ENCODE results near the gene LBX2. TPM values are rescaled to one million over a fixed set of nuclear protein-coding genes. Genes with fewer than 3 reads are reported as not detected.

Gene LBX2
- total RNA-seq, 4 donors from 2014 or later: 0.59 TPM; not detected in 3

- ATAC-seq (no peak), DNase-seq (no peak)
- intact Hi-C loops (cut with DNase I; ENCODE audit: low total_unique reads): no loop called here
- Histone ChIP-seq H3K9me3 (no peaks in the 10 kb centered on the region), H3K4me1 (peaks cover 0 to 6% of the 10 kb centered on the region in 2 donors), H3K36me3 (no peaks in the 10 kb centered on the region), H3K4me3 (no peak overlapping the region), H3K27me3 (no peaks in the 10 kb centered on the region), H3K27ac (no peak overlapping the region)
- in situ Hi-C loops (cut with MboI; ENCODE audit: low sequenced_read_pairs in 4 of 4): loop anchor here in 1 of 4 donors (25.0 kb wide), 1 partner anchor 1306 kb away; the partner anchor contains the start of genes CCT7 and PRADC1
- TF ChIP-seq, protein P1, sequence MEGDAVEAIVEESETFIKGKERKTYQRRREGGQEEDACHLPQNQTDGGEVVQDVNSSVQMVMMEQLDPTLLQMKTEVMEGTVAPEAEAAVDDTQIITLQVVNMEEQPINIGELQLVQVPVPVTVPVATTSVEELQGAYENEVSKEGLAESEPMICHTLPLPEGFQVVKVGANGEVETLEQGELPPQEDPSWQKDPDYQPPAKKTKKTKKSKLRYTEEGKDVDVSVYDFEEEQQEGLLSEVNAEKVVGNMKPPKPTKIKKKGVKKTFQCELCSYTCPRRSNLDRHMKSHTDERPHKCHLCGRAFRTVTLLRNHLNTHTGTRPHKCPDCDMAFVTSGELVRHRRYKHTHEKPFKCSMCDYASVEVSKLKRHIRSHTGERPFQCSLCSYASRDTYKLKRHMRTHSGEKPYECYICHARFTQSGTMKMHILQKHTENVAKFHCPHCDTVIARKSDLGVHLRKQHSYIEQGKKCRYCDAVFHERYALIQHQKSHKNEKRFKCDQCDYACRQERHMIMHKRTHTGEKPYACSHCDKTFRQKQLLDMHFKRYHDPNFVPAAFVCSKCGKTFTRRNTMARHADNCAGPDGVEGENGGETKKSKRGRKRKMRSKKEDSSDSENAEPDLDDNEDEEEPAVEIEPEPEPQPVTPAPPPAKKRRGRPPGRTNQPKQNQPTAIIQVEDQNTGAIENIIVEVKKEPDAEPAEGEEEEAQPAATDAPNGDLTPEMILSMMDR (IDR thresholded peaks at IDR 0.05 in 4 of 5, conservative IDR thresholded peaks at IDR 0.05 in 1 of 5): no peak
- no peak for TF ChIP-seq POLR2A (IDR thresholded peaks at IDR 0.05)
Measured at GRCh38 chr2:74542978-74543377, 43.6 kb upstream of the LBX2 start.

DNA sequence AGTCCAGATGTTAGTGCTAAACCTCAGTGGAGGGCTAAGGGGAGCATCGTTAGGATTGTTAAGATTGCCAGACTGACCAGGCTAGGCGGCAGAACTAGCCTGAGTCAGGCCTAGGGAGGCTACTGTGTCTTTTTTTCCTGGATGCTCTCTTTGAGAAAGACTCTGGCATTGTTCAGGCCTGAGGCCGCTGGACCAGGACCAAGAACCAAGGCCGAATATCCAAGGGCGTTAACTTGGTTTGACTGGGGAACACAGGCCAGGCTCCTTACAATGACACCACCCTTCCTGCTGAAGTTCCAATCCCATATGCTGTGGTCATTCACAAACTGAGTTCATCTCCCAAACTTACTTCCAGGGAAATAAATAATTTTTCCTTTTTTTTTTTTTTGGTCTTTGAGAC lies 40.9 kb upstream of the LBX2 start:
- Histone ChIP-seq H3K9me3 (no peaks in the 10 kb centered on the region), H3K27me3 (no peaks in the 10 kb centered on the region), H3K36me3 (no peaks in the 10 kb centered on the region), H3K4me3 (no peak overlapping the region), H3K27ac (peak overlapping the region in 1 of 4 donors; percentile 18), H3K4me1 (peaks cover 0 to 6% of the 10 kb centered on the region in 2 donors)
- DNase-seq: peak in 1 of 2 donors; percentile 54
- peak; percentile 56 to 68 for ATAC-seq
- no peak for TF ChIP-seq POLR2A (IDR thresholded peaks at IDR 0.05)
- TF ChIP-seq, protein P1 (IDR thresholded peaks at IDR 0.05 in 4 of 5, conservative IDR thresholded peaks at IDR 0.05 in 1 of 5): no peak
- in situ Hi-C loops (cut with MboI; ENCODE audit: low sequenced_read_pairs in 4 of 4): loop anchor here in 1 of 4 donors (25.0 kb wide), 1 partner anchor 1303 kb away; the partner anchor contains the start of genes CCT7 and PRADC1
- intact Hi-C loops (cut with DNase I; ENCODE audit: low total_unique reads): no loop called here

- H3K27ac ChIP-seq: no peak overlapping the region
- in situ Hi-C loops (cut with MboI; ENCODE audit: low sequenced_read_pairs in 4 of 4): loop anchor here in 1 of 4 donors (25.0 kb wide), 1 partner anchor 1302 kb away; the partner anchor contains the start of genes CCT7 and PRADC1
- intact Hi-C loops (cut with DNase I; ENCODE audit: low total_unique reads): no loop called here
- no peaks in the 10 kb centered on the region for H3K9me3 ChIP-seq
- H3K36me3 ChIP-seq: no peaks in the 10 kb centered on the region
- H3K4me1 ChIP-seq: peaks cover 0 to 6% of the 10 kb centered on the region in 2 donors
- H3K27me3 ChIP-seq: no peaks in the 10 kb centered on the region
- DNase-seq (no peak), ATAC-seq (no peak)
- no peak for TF ChIP-seq POLR2A (IDR thresholded peaks at IDR 0.05)
- TF ChIP-seq, protein P1 (IDR thresholded peaks at IDR 0.05 in 4 of 5, conservative IDR thresholded peaks at IDR 0.05 in 1 of 5): no peak
- H3K4me3 ChIP-seq: no peak overlapping the region
Measured at GRCh38 chr2:74538881-74539339, 39.5 kb upstream of the LBX2 start.

DNA sequence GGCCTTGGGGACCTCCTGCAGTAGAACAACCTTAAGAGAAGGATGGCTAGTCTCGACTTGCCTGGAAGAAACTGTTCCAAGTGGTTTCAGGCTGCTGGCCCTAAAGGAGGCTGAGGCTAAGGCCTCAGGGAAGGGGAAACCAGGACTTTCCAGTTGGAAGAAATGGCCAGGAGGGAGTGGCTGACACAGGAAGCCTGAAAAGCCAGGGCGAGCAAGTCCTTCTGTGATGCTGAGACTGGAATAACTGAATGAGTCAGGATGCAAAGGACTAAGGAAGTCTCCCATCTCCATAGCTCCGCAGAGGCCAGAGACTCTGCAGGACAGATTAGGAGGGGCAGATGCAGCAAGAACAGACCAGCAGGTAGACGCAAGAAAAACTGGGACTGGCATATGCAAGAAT lies 37.7 kb upstream of the LBX2 start:
- Histone ChIP-seq H3K27ac (no peak overlapping the region), H3K27me3 (no peaks in the 10 kb centered on the region), H3K36me3 (peaks cover 0 to 11% of the 10 kb centered on the region in 2 donors), H3K4me1 (peaks cover 0 to 6% of the 10 kb centered on the region in 2 donors), H3K9me3 (no peaks in the 10 kb centered on the region), H3K4me3 (no peak overlapping the region)
- no peak for TF ChIP-seq POLR2A (IDR thresholded peaks at IDR 0.05)
- TF ChIP-seq, protein P1 (IDR thresholded peaks at IDR 0.05 in 4 of 5, conservative IDR thresholded peaks at IDR 0.05 in 1 of 5): no peak
- no peak for ATAC-seq
- intact Hi-C loops (cut with DNase I; ENCODE audit: low total_unique reads) (no loop called here), in situ Hi-C loops (cut with MboI; ENCODE audit: low sequenced_read_pairs in 4 of 4) (loop anchor here in 1 of 4 donors (25.0 kb wide), 1 partner anchor 1300 kb away; the partner anchor contains the start of genes CCT7 and PRADC1)
- DNase-seq: no peak
